ENCODE results near the gene HILPDA.
A peak's percentile ranks its signal among the peaks of the same experiment; 100 is the strongest.

The HILPDA gene

GRCh38 chr7:128437426-128438332 is 18.0 kb upstream of the HILPDA start:
- H3K4me1 ChIP-seq (ENCODE audit: control insufficient read depth, insufficient read depth, low read length) = no peaks in the 10 kb centered on the region
- H3K27me3 ChIP-seq (ENCODE audit: control insufficient read depth, insufficient read depth, low read length) = no peaks in the 10 kb centered on the region
- H3K27ac ChIP-seq (ENCODE audit: low read depth, low read length) = no peak overlapping the region
- H3K36me3 ChIP-seq (ENCODE audit: control insufficient read depth, insufficient read depth, low read length) = no peaks in the 10 kb centered on the region
- H3K4me3 ChIP-seq (ENCODE audit: low read length) = no peak overlapping the region
- no peak overlapping the region for H3K9ac ChIP-seq (ENCODE audit: low read length)

- no peak overlapping the region for H3K9ac ChIP-seq (ENCODE audit: low read length)
- H3K27ac ChIP-seq (ENCODE audit: low read depth, low read length) = no peak overlapping the region
- no peak overlapping the region for H3K4me3 ChIP-seq (ENCODE audit: low read length)
- no peaks in the 10 kb centered on the region for H3K36me3 ChIP-seq (ENCODE audit: control insufficient read depth, insufficient read depth, low read length)
- H3K4me1 ChIP-seq (ENCODE audit: control insufficient read depth, insufficient read depth, low read length) = no peaks in the 10 kb centered on the region
- no peaks in the 10 kb centered on the region for H3K27me3 ChIP-seq (ENCODE audit: control insufficient read depth, insufficient read depth, low read length)
Measured at GRCh38 chr7:128442356-128442755, 13.3 kb upstream of the HILPDA start.

GRCh38 chr7:128443831-128444600 is 11.7 kb upstream of the HILPDA start:
- Histone ChIP-seq H3K36me3 (ENCODE audit: control insufficient read depth, insufficient read depth, low read length) (no peaks in the 10 kb centered on the region), H3K27me3 (ENCODE audit: control insufficient read depth, insufficient read depth, low read length) (no peaks in the 10 kb centered on the region), H3K27ac (ENCODE audit: low read depth, low read length) (no peak overlapping the region), H3K4me1 (ENCODE audit: control insufficient read depth, insufficient read depth, low read length) (no peaks in the 10 kb centered on the region), H3K9ac (ENCODE audit: low read length) (no peak overlapping the region), H3K4me3 (ENCODE audit: low read length) (no peak overlapping the region)

- H3K4me1 ChIP-seq (ENCODE audit: control insufficient read depth, insufficient read depth, low read length) = no peaks in the 10 kb centered on the region
- H3K9ac ChIP-seq (ENCODE audit: low read length) = no peak overlapping the region
- H3K36me3 ChIP-seq (ENCODE audit: control insufficient read depth, insufficient read depth, low read length) = no peaks in the 10 kb centered on the region
- no peak overlapping the region for H3K4me3 ChIP-seq (ENCODE audit: low read length)
- no peaks in the 10 kb centered on the region for H3K27me3 ChIP-seq (ENCODE audit: control insufficient read depth, insufficient read depth, low read length)
- H3K27ac ChIP-seq (ENCODE audit: low read depth, low read length) = no peak overlapping the region
Measured at GRCh38 chr7:128446306-128446705, 9.4 kb upstream of the HILPDA start.

GRCh38 chr7:128447941-128448564 is 7.6 kb upstream of the HILPDA start:
- Histone ChIP-seq H3K4me1 (ENCODE audit: control insufficient read depth, insufficient read depth, low read length) (no peaks in the 10 kb centered on the region), H3K27ac (ENCODE audit: low read depth, low read length) (no peak overlapping the region), H3K27me3 (ENCODE audit: control insufficient read depth, insufficient read depth, low read length) (no peaks in the 10 kb centered on the region), H3K4me3 (ENCODE audit: low read length) (no peak overlapping the region), H3K9ac (ENCODE audit: low read length) (no peak overlapping the region), H3K36me3 (ENCODE audit: control insufficient read depth, insufficient read depth, low read length) (no peaks in the 10 kb centered on the region)

GRCh38 chr7:128448751-128449302 is 6.9 kb upstream of the HILPDA start:
- H3K27ac ChIP-seq (ENCODE audit: low read depth, low read length) = no peak overlapping the region
- H3K36me3 ChIP-seq (ENCODE audit: control insufficient read depth, insufficient read depth, low read length) = no peaks in the 10 kb centered on the region
- no peak overlapping the region for H3K4me3 ChIP-seq (ENCODE audit: low read length)
- H3K9ac ChIP-seq (ENCODE audit: low read length) = no peak overlapping the region
- no peaks in the 10 kb centered on the region for H3K27me3 ChIP-seq (ENCODE audit: control insufficient read depth, insufficient read depth, low read length)
- peaks cover 3% of the 10 kb centered on the region for H3K4me1 ChIP-seq (ENCODE audit: control insufficient read depth, insufficient read depth, low read length)

GRCh38 chr7:128450409-128450808 is 5.3 kb upstream of the HILPDA start:
- Histone ChIP-seq H3K27ac (ENCODE audit: low read depth, low read length) (no peak overlapping the region), H3K27me3 (ENCODE audit: control insufficient read depth, insufficient read depth, low read length) (no peaks in the 10 kb centered on the region), H3K9ac (ENCODE audit: low read length) (no peak overlapping the region), H3K4me3 (ENCODE audit: low read length) (no peak overlapping the region), H3K36me3 (ENCODE audit: control insufficient read depth, insufficient read depth, low read length) (no peaks in the 10 kb centered on the region), H3K4me1 (ENCODE audit: control insufficient read depth, insufficient read depth, low read length) (peaks cover 15% of the 10 kb centered on the region)

- H3K36me3 ChIP-seq (ENCODE audit: control insufficient read depth, insufficient read depth, low read length) = no peaks in the 10 kb centered on the region
- no peak overlapping the region for H3K27ac ChIP-seq (ENCODE audit: low read depth, low read length)
- H3K4me3 ChIP-seq (ENCODE audit: low read length) = no peak overlapping the region
- peaks cover 15% of the 10 kb centered on the region for H3K4me1 ChIP-seq (ENCODE audit: control insufficient read depth, insufficient read depth, low read length)
- H3K27me3 ChIP-seq (ENCODE audit: control insufficient read depth, insufficient read depth, low read length) = no peaks in the 10 kb centered on the region
- no peak overlapping the region for H3K9ac ChIP-seq (ENCODE audit: low read length)
Measured at GRCh38 chr7:128450913-128451312, 4.8 kb upstream of the HILPDA start.

- Histone ChIP-seq H3K4me1 (ENCODE audit: control insufficient read depth, insufficient read depth, low read length) (peaks cover 15% of the 10 kb centered on the region), H3K9ac (ENCODE audit: low read length) (no peak overlapping the region)
Measured at GRCh38 chr7:128452552-128452951, 3.1 kb upstream of the HILPDA start.

GRCh38 chr7:128453836-128454804 is 1.6 kb upstream of the HILPDA start:
- Histone ChIP-seq H3K9ac (ENCODE audit: low read length) (peak overlapping the region; percentile 24), H3K27ac (ENCODE audit: low read depth, low read length) (peak overlapping the region; percentile 85), H3K4me3 (ENCODE audit: low read length) (peak overlapping the region; percentile 44), H3K36me3 (ENCODE audit: control insufficient read depth, insufficient read depth, low read length) (no peaks in the 10 kb centered on the region), H3K27me3 (ENCODE audit: control insufficient read depth, insufficient read depth, low read length) (no peaks in the 10 kb centered on the region), H3K4me1 (ENCODE audit: control insufficient read depth, insufficient read depth, low read length) (peaks cover 15% of the 10 kb centered on the region)

More at GRCh38 chr7:128452552-128452951, 3.1 kb upstream of the HILPDA start:
- Histone ChIP-seq H3K36me3 (ENCODE audit: control insufficient read depth, insufficient read depth, low read length) (no peaks in the 10 kb centered on the region), H3K27me3 (ENCODE audit: control insufficient read depth, insufficient read depth, low read length) (no peaks in the 10 kb centered on the region), H3K4me3 (ENCODE audit: low read length) (no peak overlapping the region), H3K27ac (ENCODE audit: low read depth, low read length) (no peak overlapping the region)

- peak overlapping the region; percentile 89 for H3K4me3 ChIP-seq (ENCODE audit: low read length)
- H3K27me3 ChIP-seq (ENCODE audit: control insufficient read depth, insufficient read depth, low read length) = no peaks in the 10 kb centered on the region
- peak overlapping the region; percentile 85 for H3K27ac ChIP-seq (ENCODE audit: low read depth, low read length)
- peak overlapping the region; percentile 2 for H3K9ac ChIP-seq (ENCODE audit: low read length)
- peaks cover 15% of the 10 kb centered on the region for H3K4me1 ChIP-seq (ENCODE audit: control insufficient read depth, insufficient read depth, low read length)
- H3K36me3 ChIP-seq (ENCODE audit: control insufficient read depth, insufficient read depth, low read length) = no peaks in the 10 kb centered on the region
Measured at GRCh38 chr7:128454808-128455542, 703 bp upstream of the HILPDA start.

Measured in rectal smooth muscle tissue (tissue), 1 donor.